Measurements from ENCODE around the gene C10orf67. TPM values are rescaled to one million over a fixed set of nuclear protein-coding genes. Genes with fewer than 3 reads are reported as not detected.

Gene C10orf67
- total and polyA plus RNA-seq, 11 donors: 0.12 to 1.00 (median 0.43) TPM

- DNase-seq (no peak), ATAC-seq (no peak)
- no peak overlapping the region for H3K27ac ChIP-seq
- H3K27me3 ChIP-seq: no peaks in the 10 kb centered on the region
- intact Hi-C loops (cut with DNase I): no loop called here
- H3K9me3 ChIP-seq: peaks cover 0 to 7% (median 0%) of the 10 kb centered on the region in 12 donors
- H3K4me1 ChIP-seq: no peaks in the 10 kb centered on the region
- H3K36me3 ChIP-seq: no peaks in the 10 kb centered on the region
- WGBS, 4 donors: 60 to 83% (median 80%) methylated on average over 7 of the region's 7 CpGs
- TF ChIP-seq POLR2A (IDR thresholded peaks at IDR 0.05): no peak
- TF ChIP-seq CTCF (IDR thresholded peaks at IDR 0.05): no peak
- no peak overlapping the region for H3K4me3 ChIP-seq
Measured at GRCh38 chr10:23330948-23331347, 13.6 kb downstream of the C10orf67 start.

GRCh38 chr10:23326544-23327307 lies 17.9 kb downstream of the C10orf67 start:
- no peak for TF ChIP-seq POLR2A (IDR thresholded peaks at IDR 0.05)
- no peak for TF ChIP-seq CTCF (IDR thresholded peaks at IDR 0.05)
- DNase-seq: no peak
- Histone ChIP-seq H3K36me3 (no peaks in the 10 kb centered on the region), H3K27ac (no peak overlapping the region), H3K27me3 (no peaks in the 10 kb centered on the region), H3K4me1 (no peaks in the 10 kb centered on the region), H3K9me3 (peaks cover 0 to 7% (median 0%) of the 10 kb centered on the region in 12 donors), H3K4me3 (no peak overlapping the region)
- WGBS, 4 donors: 92 to 96% (median 94%) methylated on average over 5 of the region's 5 CpGs
- ATAC-seq: no peak
- intact Hi-C loops (cut with DNase I): no loop called here

GRCh38 chr10:23325132-23325531 lies 19.5 kb downstream of the C10orf67 start:
- ATAC-seq (peak in 2 of 4 donors; percentile 42 to 64), DNase-seq (no peak)
- Histone ChIP-seq H3K36me3 (no peaks in the 10 kb centered on the region), H3K4me1 (no peaks in the 10 kb centered on the region), H3K27me3 (no peaks in the 10 kb centered on the region), H3K4me3 (no peak overlapping the region), H3K27ac (no peak overlapping the region), H3K9me3 (peaks cover 0 to 4% (median 0%) of the 10 kb centered on the region in 12 donors)
- TF ChIP-seq CTCF (IDR thresholded peaks at IDR 0.05) (peak in 6 of 12 donors; percentile 18 to 39 (median 22)), POLR2A (IDR thresholded peaks at IDR 0.05) (no peak)
- intact Hi-C loops (cut with DNase I): no loop called here
- 89 to 94% (median 91%) methylated on average over 1 of the region's 1 CpG for WGBS, 4 donors

- H3K9me3 ChIP-seq: no peaks in the 10 kb centered on the region
- WGBS, 4 donors: 87 to 100% (median 92%) methylated on average over 1 of the region's 1 CpG
- ATAC-seq: no peak
- H3K4me3 ChIP-seq: no peak overlapping the region
- H3K36me3 ChIP-seq: no peaks in the 10 kb centered on the region
- H3K27ac ChIP-seq: no peak overlapping the region
- H3K27me3 ChIP-seq: no peaks in the 10 kb centered on the region
- TF ChIP-seq POLR2A (IDR thresholded peaks at IDR 0.05) (no peak), CTCF (IDR thresholded peaks at IDR 0.05) (no peak)
- H3K4me1 ChIP-seq: no peaks in the 10 kb centered on the region
- intact Hi-C loops (cut with DNase I): no loop called here
- no peak for DNase-seq
Measured at GRCh38 chr10:23324351-23324750, 20.2 kb downstream of the C10orf67 start.
